Endothelial cell of umbilical vein (primary cell): Measurements from ENCODE around the gene TXK.

ENCODE experiments used
- EZH2 ChIP-seq: IDR thresholded peaks from 2 replicates; pipeline ENCODE4 v1.6.1; 2012; ENCODE audit warnings: borderline replicate concordance, low read depth, mild to moderate bottlenecking, moderate library complexity, low read length, inconsistent platforms; ENCODE audit not compliant: severe bottlenecking
- FOS ChIP-seq: IDR thresholded peaks from 2 replicates; pipeline ENCODE4 v1.6.1; 2011; ENCODE audit warnings: mild to moderate bottlenecking, low read length, moderate library complexity, borderline replicate concordance; ENCODE audit not compliant: insufficient read depth
- GATA2 ChIP-seq: IDR thresholded peaks from 2 replicates; pipeline ENCODE4 v1.7.0; 2011; ENCODE audit warnings: low read depth, mild to moderate bottlenecking, moderate library complexity, mixed read lengths, low read length; ENCODE audit not compliant: insufficient read length, insufficient read depth
- JUN ChIP-seq: IDR thresholded peaks from 2 replicates; pipeline ENCODE4 v1.6.1; 2011; ENCODE audit warnings: borderline replicate concordance, low read depth; ENCODE audit not compliant: insufficient read length, insufficient read depth
- MYC ChIP-seq: IDR thresholded peaks from one replicate; pipeline ENCODE4 v1.6.1; 2011; ENCODE audit warnings: mild to moderate bottlenecking, low read depth, low read length
- POLR2A ChIP-seq: IDR thresholded peaks from 2 replicates; pipeline ENCODE4 v1.6.1; 2012; ENCODE audit warnings: low read depth, mild to moderate bottlenecking, control low read depth, low read length
- POLR2AphosphoS5 ChIP-seq: IDR thresholded peaks from 2 replicates; pipeline ENCODE4 v1.6.1; 2012; ENCODE audit warnings: low read depth, mild to moderate bottlenecking, control low read depth, low read length, moderate library complexity; ENCODE audit not compliant: insufficient read depth
- TF ChIP-seq, protein P1 (sequence below), 2 donors: IDR thresholded peaks; 1 replicate in 1 of 2; 2 replicates in 1 of 2; pipeline ENCODE4 v1.5.1; 2011; ENCODE audit warnings: low read length in 2 of 2, mild to moderate bottlenecking in 2 of 2, moderate library complexity in 2 of 2, control low read depth in 1 of 2, inconsistent platforms in 1 of 2, low read depth in 1 of 2; ENCODE audit not compliant: insufficient read depth in 1 of 2; ENCODE audit errors: extremely low read depth in 1 of 2
- TF ChIP-seq, protein P2 (sequence below): IDR thresholded peaks from 2 replicates; pipeline ENCODE4 v1.6.1; 2011; ENCODE audit not compliant: insufficient read depth, insufficient read length

DNA sequence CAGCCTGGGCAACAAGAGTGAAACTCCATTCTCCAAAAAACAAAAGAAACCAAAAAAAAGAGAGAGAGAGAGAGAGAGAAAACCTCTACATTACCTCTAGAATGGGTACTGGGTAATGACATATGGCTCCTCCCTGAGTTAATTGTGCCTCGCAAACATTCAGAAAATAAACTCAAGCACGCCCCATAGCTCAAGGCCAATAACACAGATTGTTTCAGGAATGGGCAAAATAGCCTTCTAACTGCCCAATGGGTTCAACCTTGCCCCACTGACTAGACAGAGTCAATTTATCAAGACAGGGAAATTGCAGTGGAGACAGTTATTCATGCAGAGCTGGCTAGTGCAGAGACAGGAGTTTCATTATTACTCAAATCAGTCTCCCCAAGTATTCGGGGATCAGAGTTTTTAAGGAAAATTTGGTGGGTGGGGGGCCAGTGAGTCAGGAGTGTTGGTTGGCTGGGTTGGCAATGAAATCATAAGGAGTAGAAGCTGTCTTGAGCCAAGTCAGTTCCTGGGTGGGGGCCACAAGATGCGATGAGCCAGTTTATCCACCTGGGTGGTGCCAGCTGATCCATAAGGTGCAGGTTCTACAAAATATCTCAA, 92.4 kb downstream of the TXK start:
- TF ChIP-seq, protein P1, sequence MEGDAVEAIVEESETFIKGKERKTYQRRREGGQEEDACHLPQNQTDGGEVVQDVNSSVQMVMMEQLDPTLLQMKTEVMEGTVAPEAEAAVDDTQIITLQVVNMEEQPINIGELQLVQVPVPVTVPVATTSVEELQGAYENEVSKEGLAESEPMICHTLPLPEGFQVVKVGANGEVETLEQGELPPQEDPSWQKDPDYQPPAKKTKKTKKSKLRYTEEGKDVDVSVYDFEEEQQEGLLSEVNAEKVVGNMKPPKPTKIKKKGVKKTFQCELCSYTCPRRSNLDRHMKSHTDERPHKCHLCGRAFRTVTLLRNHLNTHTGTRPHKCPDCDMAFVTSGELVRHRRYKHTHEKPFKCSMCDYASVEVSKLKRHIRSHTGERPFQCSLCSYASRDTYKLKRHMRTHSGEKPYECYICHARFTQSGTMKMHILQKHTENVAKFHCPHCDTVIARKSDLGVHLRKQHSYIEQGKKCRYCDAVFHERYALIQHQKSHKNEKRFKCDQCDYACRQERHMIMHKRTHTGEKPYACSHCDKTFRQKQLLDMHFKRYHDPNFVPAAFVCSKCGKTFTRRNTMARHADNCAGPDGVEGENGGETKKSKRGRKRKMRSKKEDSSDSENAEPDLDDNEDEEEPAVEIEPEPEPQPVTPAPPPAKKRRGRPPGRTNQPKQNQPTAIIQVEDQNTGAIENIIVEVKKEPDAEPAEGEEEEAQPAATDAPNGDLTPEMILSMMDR (IDR thresholded peaks at IDR 0.05; ENCODE audit: extremely low read depth in 1 of 2, insufficient read depth in 1 of 2, low read depth in 1 of 2, low read length in 2 of 2) = no peak
- TF ChIP-seq MYC (no peak), POLR2A (no peak), POLR2AphosphoS5 (no peak), GATA2 (no peak), EZH2 (no peak), JUN (no peak), FOS (no peak)
- TF ChIP-seq, protein P2, sequence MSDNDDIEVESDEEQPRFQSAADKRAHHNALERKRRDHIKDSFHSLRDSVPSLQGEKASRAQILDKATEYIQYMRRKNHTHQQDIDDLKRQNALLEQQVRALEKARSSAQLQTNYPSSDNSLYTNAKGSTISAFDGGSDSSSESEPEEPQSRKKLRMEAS = no peak
